ENCODE results near the gene ZIC4.

ZIC4 gene

GRCh38 chr3:147391781-147392624 lies 14.3 kb downstream of the ZIC4 start:
- no peak overlapping the region for H3K4ac ChIP-seq (ENCODE audit: low read depth, low read length)
- DNase-seq: peak; percentile 93
- H3K36me3 ChIP-seq (ENCODE audit: control insufficient read depth, insufficient read depth, low read length): no peaks in the 10 kb centered on the region
- peak overlapping the region; percentile 49 for H3K9ac ChIP-seq (ENCODE audit: low read length)
- no peak overlapping the region for H4K5ac ChIP-seq (ENCODE audit: low read length)
- H3K4me1 ChIP-seq (ENCODE audit: control insufficient read depth, low read depth, low read length): peaks cover 8% of the 10 kb centered on the region
- H2BK120ac ChIP-seq (ENCODE audit: low read depth, low read length): no peak overlapping the region
- H2BK5ac ChIP-seq (ENCODE audit: low read length): no peak overlapping the region
- H3K27me3 ChIP-seq (ENCODE audit: insufficient read depth, low read length, poor library complexity): peaks cover 74% of the 10 kb centered on the region
- peak overlapping the region; percentile 20 for H3K18ac ChIP-seq (ENCODE audit: low read length)
- H3K79me2 ChIP-seq (ENCODE audit: control insufficient read depth, insufficient read depth, low read length): no peaks in the 10 kb centered on the region
- H2BK15ac ChIP-seq (replicated peaks; ENCODE audit: low read depth): no peak overlapping the region
- H3K79me1 ChIP-seq (ENCODE audit: low read length): no peaks in the 10 kb centered on the region
- no peak overlapping the region for H2AK5ac ChIP-seq (ENCODE audit: low read length)
- H3K23ac ChIP-seq (ENCODE audit: low read length): no peak overlapping the region
- peak overlapping the region; percentile 20 for H3K4me3 ChIP-seq (ENCODE audit: low read length)
- peak overlapping the region; percentile 64 for H3K56ac ChIP-seq (ENCODE audit: low read length)
- no CpG with 5 or more reads among the region's 51 CpGs for WGBS (ENCODE audit: extremely low coverage, insufficient coverage, low lambda C conversion rate)
- no peak overlapping the region for H3K27ac ChIP-seq (ENCODE audit: low read depth, low read length)
- peak overlapping the region; percentile 83 for H3K4me2 ChIP-seq (ENCODE audit: low read length)
- no peak overlapping the region for H4K8ac ChIP-seq (ENCODE audit: low read depth, low read length)

GRCh38 chr3:147390589-147391569 lies 15.5 kb downstream of the ZIC4 start:
- Histone ChIP-seq H3K27me3 (ENCODE audit: insufficient read depth, low read length, poor library complexity) (peaks cover 70% of the 10 kb centered on the region), H3K4me2 (ENCODE audit: low read length) (no peak overlapping the region), H4K5ac (ENCODE audit: low read length) (no peak overlapping the region), H3K9ac (ENCODE audit: low read length) (no peak overlapping the region), H3K4me1 (ENCODE audit: control insufficient read depth, low read depth, low read length) (peaks cover 8% of the 10 kb centered on the region), H3K4me3 (ENCODE audit: low read length) (no peak overlapping the region), H3K27ac (ENCODE audit: low read depth, low read length) (no peak overlapping the region), H3K36me3 (ENCODE audit: control insufficient read depth, insufficient read depth, low read length) (no peaks in the 10 kb centered on the region), H3K79me2 (ENCODE audit: control insufficient read depth, insufficient read depth, low read length) (no peaks in the 10 kb centered on the region), H2BK120ac (ENCODE audit: low read depth, low read length) (no peak overlapping the region), H4K8ac (ENCODE audit: low read depth, low read length) (no peak overlapping the region), H2BK5ac (ENCODE audit: low read length) (no peak overlapping the region), H3K4ac (ENCODE audit: low read depth, low read length) (no peak overlapping the region), H3K18ac (ENCODE audit: low read length) (no peak overlapping the region), H3K23ac (ENCODE audit: low read length) (no peak overlapping the region), H2AK5ac (ENCODE audit: low read length) (no peak overlapping the region), H2BK15ac (replicated peaks; ENCODE audit: low read depth) (no peak overlapping the region), H3K56ac (ENCODE audit: low read length) (no peak overlapping the region), H3K79me1 (ENCODE audit: low read length) (no peaks in the 10 kb centered on the region)
- no CpG with 5 or more reads among the region's 77 CpGs for WGBS (ENCODE audit: extremely low coverage, insufficient coverage, low lambda C conversion rate)
- DNase-seq: no peak

- DNase-seq: no peak
- no peaks in the 10 kb centered on the region for H3K79me1 ChIP-seq (ENCODE audit: low read length)
- no peak overlapping the region for H3K27ac ChIP-seq (ENCODE audit: low read depth, low read length)
- H3K9ac ChIP-seq (ENCODE audit: low read length): no peak overlapping the region
- H4K8ac ChIP-seq (ENCODE audit: low read depth, low read length): no peak overlapping the region
- no peak overlapping the region for H2AK5ac ChIP-seq (ENCODE audit: low read length)
- no peak overlapping the region for H4K5ac ChIP-seq (ENCODE audit: low read length)
- no peak overlapping the region for H3K56ac ChIP-seq (ENCODE audit: low read length)
- no peak overlapping the region for H3K4me2 ChIP-seq (ENCODE audit: low read length)
- H2BK120ac ChIP-seq (ENCODE audit: low read depth, low read length): no peak overlapping the region
- H3K23ac ChIP-seq (ENCODE audit: low read length): no peak overlapping the region
- no peak overlapping the region for H3K4me3 ChIP-seq (ENCODE audit: low read length)
- no peaks in the 10 kb centered on the region for H3K79me2 ChIP-seq (ENCODE audit: control insufficient read depth, insufficient read depth, low read length)
- no peak overlapping the region for H3K18ac ChIP-seq (ENCODE audit: low read length)
- peaks cover 68% of the 10 kb centered on the region for H3K27me3 ChIP-seq (ENCODE audit: insufficient read depth, low read length, poor library complexity)
- peaks cover 7% of the 10 kb centered on the region for H3K4me1 ChIP-seq (ENCODE audit: control insufficient read depth, low read depth, low read length)
- H2BK5ac ChIP-seq (ENCODE audit: low read length): no peak overlapping the region
- H2BK15ac ChIP-seq (replicated peaks; ENCODE audit: low read depth): no peak overlapping the region
- WGBS (ENCODE audit: extremely low coverage, insufficient coverage, low lambda C conversion rate): no CpG with 5 or more reads among the region's 12 CpGs
- no peaks in the 10 kb centered on the region for H3K36me3 ChIP-seq (ENCODE audit: control insufficient read depth, insufficient read depth, low read length)
- H3K4ac ChIP-seq (ENCODE audit: low read depth, low read length): no peak overlapping the region
These were observed 16.6 kb downstream of the ZIC4 start for GRCh38 chr3:147389717-147390116.

- Histone ChIP-seq H3K27me3 (ENCODE audit: insufficient read depth, low read length, poor library complexity) (peaks cover 65% of the 10 kb centered on the region), H3K27ac (ENCODE audit: low read depth, low read length) (no peak overlapping the region), H3K4ac (ENCODE audit: low read depth, low read length) (no peak overlapping the region), H3K79me1 (ENCODE audit: low read length) (no peaks in the 10 kb centered on the region), H3K4me2 (ENCODE audit: low read length) (no peak overlapping the region), H2BK5ac (ENCODE audit: low read length) (no peak overlapping the region), H3K56ac (ENCODE audit: low read length) (no peak overlapping the region), H2BK15ac (replicated peaks; ENCODE audit: low read depth) (no peak overlapping the region), H3K18ac (ENCODE audit: low read length) (no peak overlapping the region), H3K4me3 (ENCODE audit: low read length) (no peak overlapping the region), H4K8ac (ENCODE audit: low read depth, low read length) (no peak overlapping the region), H4K5ac (ENCODE audit: low read length) (no peak overlapping the region), H3K23ac (ENCODE audit: low read length) (no peak overlapping the region), H3K79me2 (ENCODE audit: control insufficient read depth, insufficient read depth, low read length) (no peaks in the 10 kb centered on the region), H2AK5ac (ENCODE audit: low read length) (no peak overlapping the region), H3K4me1 (ENCODE audit: control insufficient read depth, low read depth, low read length) (peaks cover 4% of the 10 kb centered on the region), H3K9ac (ENCODE audit: low read length) (no peak overlapping the region), H2BK120ac (ENCODE audit: low read depth, low read length) (no peak overlapping the region), H3K36me3 (ENCODE audit: control insufficient read depth, insufficient read depth, low read length) (no peaks in the 10 kb centered on the region)
- no CpG with 5 or more reads among the region's 25 CpGs for WGBS (ENCODE audit: extremely low coverage, insufficient coverage, low lambda C conversion rate)
- DNase-seq: no peak
These were observed 17.4 kb downstream of the ZIC4 start for GRCh38 chr3:147388700-147389580.

GRCh38 chr3:147387885-147388699 lies 18.3 kb downstream of the ZIC4 start:
- no peak for DNase-seq
- peaks cover 4% of the 10 kb centered on the region for H3K4me1 ChIP-seq (ENCODE audit: control insufficient read depth, low read depth, low read length)
- no peaks in the 10 kb centered on the region for H3K79me2 ChIP-seq (ENCODE audit: control insufficient read depth, insufficient read depth, low read length)
- H2BK5ac ChIP-seq (ENCODE audit: low read length): no peak overlapping the region
- H3K79me1 ChIP-seq (ENCODE audit: low read length): no peaks in the 10 kb centered on the region
- H3K23ac ChIP-seq (ENCODE audit: low read length): no peak overlapping the region
- WGBS (ENCODE audit: extremely low coverage, insufficient coverage, low lambda C conversion rate): no CpG with 5 or more reads among the region's 36 CpGs
- no peak overlapping the region for H2BK15ac ChIP-seq (replicated peaks; ENCODE audit: low read depth)
- no peaks in the 10 kb centered on the region for H3K36me3 ChIP-seq (ENCODE audit: control insufficient read depth, insufficient read depth, low read length)
- peaks cover 65% of the 10 kb centered on the region for H3K27me3 ChIP-seq (ENCODE audit: insufficient read depth, low read length, poor library complexity)
- no peak overlapping the region for H4K8ac ChIP-seq (ENCODE audit: low read depth, low read length)
- H3K4me2 ChIP-seq (ENCODE audit: low read length): no peak overlapping the region
- no peak overlapping the region for H4K5ac ChIP-seq (ENCODE audit: low read length)
- H3K9ac ChIP-seq (ENCODE audit: low read length): no peak overlapping the region
- H3K27ac ChIP-seq (ENCODE audit: low read depth, low read length): no peak overlapping the region
- H2BK120ac ChIP-seq (ENCODE audit: low read depth, low read length): no peak overlapping the region
- H3K56ac ChIP-seq (ENCODE audit: low read length): no peak overlapping the region
- no peak overlapping the region for H3K4ac ChIP-seq (ENCODE audit: low read depth, low read length)
- H3K4me3 ChIP-seq (ENCODE audit: low read length): no peak overlapping the region
- no peak overlapping the region for H2AK5ac ChIP-seq (ENCODE audit: low read length)
- H3K18ac ChIP-seq (ENCODE audit: low read length): no peak overlapping the region

Data from mesendoderm (in vitro differentiated cells).